Stomach smooth muscle (tissue), 2 donors: ENCODE measurements around the gene EML5.

ENCODE experiments used
- H3K27ac ChIP-seq: one replicate; pipeline ENCODE4 v1.7.0; 2013; ENCODE audit warnings: mild to moderate bottlenecking, low read length, inconsistent platforms
- H3K27me3 ChIP-seq, 2 donors: one replicate each; pipeline ENCODE4 v1.7.0; 2013; ENCODE audit warnings: low read length in 2 of 2; ENCODE audit not compliant: insufficient read depth in 2 of 2, control insufficient read depth in 1 of 2
- H3K36me3 ChIP-seq, 2 donors: one replicate each; pipeline ENCODE4 v1.7.0; 2013; ENCODE audit warnings: low read length in 2 of 2; ENCODE audit not compliant: control insufficient read depth in 2 of 2, insufficient read depth in 2 of 2
- H3K4me1 ChIP-seq: one replicate; pipeline ENCODE4 v1.7.0; 2013; ENCODE audit warnings: low read length; ENCODE audit not compliant: control insufficient read depth, insufficient read depth
- H3K4me3 ChIP-seq, 2 donors: one replicate each; pipeline ENCODE4 v1.7.0; 2013; ENCODE audit warnings: low read length in 2 of 2
- H3K9ac ChIP-seq, 2 donors: one replicate each; pipeline ENCODE4 v1.7.0; 2013; ENCODE audit warnings: low read length in 2 of 2, mild to moderate bottlenecking in 1 of 2
- H3K9me3 ChIP-seq, 2 donors: one replicate each; pipeline ENCODE4 v1.7.0; 2013; ENCODE audit warnings: low read length in 2 of 2; ENCODE audit not compliant: control insufficient read depth in 2 of 2
- donor health status: healthy.
- donor health status: Pancreatic carcinoma.

EML5 gene

DNA sequence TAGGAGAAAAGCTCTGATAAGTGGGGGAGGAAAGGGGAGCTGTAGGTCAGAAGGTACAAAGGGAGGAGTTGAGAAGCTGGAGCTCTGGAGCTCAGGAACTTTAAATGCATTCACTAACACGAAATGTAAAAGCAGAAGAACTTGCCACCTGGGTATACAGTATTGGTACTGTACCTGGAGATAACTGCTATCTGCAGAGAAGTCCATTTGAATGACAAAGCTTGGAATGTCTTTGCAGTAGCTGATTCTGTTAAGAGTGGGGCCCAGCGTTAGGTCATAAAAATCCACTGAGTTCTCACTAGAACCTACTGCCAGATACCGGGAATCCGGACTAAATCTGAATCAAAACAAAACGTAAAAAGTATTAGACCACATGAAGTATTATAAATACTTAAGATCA lies 174.3 kb downstream of the EML5 start:
- Histone ChIP-seq H3K4me3 (no peak overlapping the region), H3K27me3 (no peaks in the 10 kb centered on the region), H3K9me3 (no peaks in the 10 kb centered on the region), H3K27ac (no peak overlapping the region), H3K9ac (no peak overlapping the region), H3K36me3 (peaks cover 0 to 5% of the 10 kb centered on the region in 2 donors), H3K4me1 (no peaks in the 10 kb centered on the region)

DNA sequence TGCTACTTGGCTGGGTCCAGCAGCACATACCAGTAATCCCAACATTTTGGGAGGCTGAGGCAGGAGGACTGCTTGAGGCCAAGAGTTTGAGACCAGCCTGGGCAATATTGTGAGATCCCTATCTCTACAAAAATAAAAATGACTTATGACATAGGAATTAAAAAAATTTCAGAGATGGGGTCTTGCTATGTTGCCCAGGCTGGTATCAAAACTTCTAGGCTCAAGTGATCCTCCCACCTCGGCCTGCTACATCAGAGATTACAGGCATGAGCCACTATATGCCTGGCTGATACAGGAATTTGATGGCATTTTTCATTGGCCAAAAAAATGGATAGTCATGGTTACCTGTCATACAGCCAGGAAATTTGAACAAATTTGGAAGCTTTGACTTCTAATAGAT lies 175.3 kb downstream of the EML5 start:
- Histone ChIP-seq H3K4me3 (no peak overlapping the region), H3K9me3 (no peaks in the 10 kb centered on the region), H3K36me3 (peaks cover 6 to 10% of the 10 kb centered on the region in 2 donors), H3K27ac (no peak overlapping the region), H3K27me3 (no peaks in the 10 kb centered on the region), H3K4me1 (no peaks in the 10 kb centered on the region), H3K9ac (no peak overlapping the region)

DNA sequence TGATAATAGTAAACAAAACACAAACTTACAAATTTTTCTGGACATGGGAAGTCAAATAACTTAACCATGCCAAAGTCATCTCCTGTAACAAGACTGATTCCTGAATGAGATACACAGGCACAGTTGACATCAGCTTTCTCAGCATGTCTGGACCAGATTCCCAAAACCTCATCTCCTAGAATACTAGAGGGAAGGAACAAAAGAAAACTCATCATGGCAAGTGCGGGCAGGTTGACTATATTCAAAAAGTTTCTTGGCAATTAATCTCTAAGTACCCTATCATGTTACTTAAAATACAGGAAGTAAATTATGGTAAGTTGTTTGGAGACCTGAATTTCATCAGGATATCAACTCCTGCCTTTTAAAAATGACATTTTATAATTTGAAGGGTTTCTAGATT lies 176.1 kb downstream of the EML5 start:
- Histone ChIP-seq H3K4me1 (no peaks in the 10 kb centered on the region), H3K4me3 (no peak overlapping the region), H3K9ac (no peak overlapping the region), H3K27ac (no peak overlapping the region), H3K9me3 (no peaks in the 10 kb centered on the region), H3K36me3 (peaks cover 7 to 10% of the 10 kb centered on the region in 2 donors), H3K27me3 (no peaks in the 10 kb centered on the region)

DNA sequence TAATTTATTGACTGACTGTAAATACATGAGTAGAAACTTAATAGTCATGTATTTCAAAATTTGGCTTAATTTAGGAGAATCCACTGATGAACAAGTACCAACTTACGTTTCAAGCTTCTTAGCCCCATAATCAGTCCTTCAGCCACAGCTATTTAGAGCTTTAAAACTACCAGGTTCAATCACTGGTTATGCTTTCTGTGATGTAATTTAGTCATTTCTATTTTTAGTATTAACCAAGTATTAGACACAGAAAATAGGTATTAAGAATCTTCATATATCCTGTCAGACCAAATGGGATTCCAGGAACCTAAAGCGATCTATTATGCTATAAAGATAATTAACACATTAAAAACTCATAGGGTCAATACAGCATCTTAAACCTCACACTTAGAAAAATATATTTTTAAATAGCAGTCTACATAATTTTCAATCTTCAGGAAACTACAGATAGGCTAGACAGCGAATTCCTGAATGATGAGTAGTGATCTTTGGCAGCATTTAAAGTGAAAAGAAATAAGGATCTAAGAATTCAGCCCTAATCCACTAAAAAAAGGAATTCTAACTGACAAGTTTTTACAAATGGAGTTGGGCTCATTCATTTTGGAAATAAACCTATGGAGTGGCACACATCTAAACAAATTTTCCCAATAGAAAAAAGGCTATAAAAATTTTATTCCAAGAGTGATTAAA lies 178.4 kb downstream of the EML5 start:
- no peak overlapping the region for H3K4me3 ChIP-seq
- no peaks in the 10 kb centered on the region for H3K4me1 ChIP-seq
- no peak overlapping the region for H3K27ac ChIP-seq
- H3K27me3 ChIP-seq: no peaks in the 10 kb centered on the region
- H3K36me3 ChIP-seq: peaks cover 25 to 28% of the 10 kb centered on the region in 2 donors
- H3K9ac ChIP-seq: no peak overlapping the region
- no peaks in the 10 kb centered on the region for H3K9me3 ChIP-seq

DNA sequence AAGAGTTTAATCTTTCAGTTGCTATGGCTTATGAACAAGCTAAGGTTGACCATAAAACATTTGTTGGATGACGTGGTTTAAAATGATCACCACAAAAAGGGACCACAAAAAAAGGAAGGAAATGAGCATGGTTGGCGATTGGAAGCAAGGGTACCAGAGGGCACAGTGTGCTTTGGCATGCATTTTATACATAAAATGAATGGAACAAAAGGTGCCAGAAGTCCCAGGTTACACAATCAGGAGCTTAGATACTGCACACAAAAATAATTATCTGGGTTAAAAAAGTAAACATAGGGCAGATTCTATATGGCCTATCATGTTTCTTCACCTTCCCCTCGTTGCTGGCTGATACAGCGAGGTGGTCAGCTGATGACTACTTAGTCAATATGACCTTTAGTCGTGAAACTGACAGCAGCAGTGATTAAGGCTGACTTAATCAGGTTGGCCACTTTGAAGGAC lies 179.2 kb downstream of the EML5 start:
- no peaks in the 10 kb centered on the region for H3K4me1 ChIP-seq
- H3K27ac ChIP-seq: no peak overlapping the region
- peaks cover 28 to 29% of the 10 kb centered on the region in 2 donors for H3K36me3 ChIP-seq
- no peaks in the 10 kb centered on the region for H3K9me3 ChIP-seq
- no peaks in the 10 kb centered on the region for H3K27me3 ChIP-seq
- H3K9ac ChIP-seq: no peak overlapping the region
- no peak overlapping the region for H3K4me3 ChIP-seq

DNA sequence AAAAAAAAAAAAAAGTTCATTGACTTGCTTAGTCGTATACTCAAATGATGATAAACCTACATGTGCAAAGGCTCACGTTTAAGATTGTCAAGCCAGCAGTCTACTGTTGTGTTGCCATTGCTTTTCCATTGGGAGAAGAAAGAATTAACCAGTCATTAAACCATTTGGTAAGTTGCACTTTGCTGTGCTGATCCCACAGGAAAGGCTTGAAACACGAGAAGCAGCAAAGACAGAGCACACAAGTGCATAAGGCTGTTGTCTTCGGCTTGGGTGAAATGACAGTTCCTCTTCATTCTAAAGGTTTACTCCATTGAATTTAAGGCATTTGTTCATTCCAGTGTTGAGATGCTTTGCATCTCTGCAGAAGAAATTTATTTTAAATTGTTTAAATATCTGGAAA lies 179.8 kb downstream of the EML5 start:
- Histone ChIP-seq H3K27ac (no peak overlapping the region), H3K9ac (no peak overlapping the region), H3K9me3 (no peaks in the 10 kb centered on the region), H3K27me3 (no peaks in the 10 kb centered on the region), H3K36me3 (peaks cover 34 to 35% of the 10 kb centered on the region in 2 donors), H3K4me1 (no peaks in the 10 kb centered on the region), H3K4me3 (no peak overlapping the region)

DNA sequence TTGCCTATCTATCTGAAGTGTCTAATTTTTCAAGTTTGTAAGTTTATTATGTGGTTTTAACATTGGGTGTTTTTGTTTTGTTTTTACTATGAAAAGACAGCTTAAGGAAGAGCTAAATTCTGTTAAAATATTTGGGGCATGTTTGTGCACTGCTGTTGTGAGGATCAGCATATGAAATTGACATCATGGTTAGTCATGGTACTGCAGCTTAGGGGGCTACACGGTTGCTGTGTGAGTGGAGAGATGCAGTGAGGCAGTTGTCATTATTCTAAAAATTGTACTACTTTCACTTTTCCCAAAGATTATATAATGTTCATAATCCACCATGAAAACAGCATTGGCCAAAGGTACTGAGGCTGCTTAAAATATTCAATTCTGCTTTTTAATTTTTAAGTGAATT lies 180.9 kb downstream of the EML5 start:
- peaks cover 43 to 44% of the 10 kb centered on the region in 2 donors for H3K36me3 ChIP-seq
- H3K9ac ChIP-seq: no peak overlapping the region
- H3K4me3 ChIP-seq: no peak overlapping the region
- no peaks in the 10 kb centered on the region for H3K4me1 ChIP-seq
- H3K9me3 ChIP-seq: no peaks in the 10 kb centered on the region
- H3K27me3 ChIP-seq: no peaks in the 10 kb centered on the region
- no peak overlapping the region for H3K27ac ChIP-seq

DNA sequence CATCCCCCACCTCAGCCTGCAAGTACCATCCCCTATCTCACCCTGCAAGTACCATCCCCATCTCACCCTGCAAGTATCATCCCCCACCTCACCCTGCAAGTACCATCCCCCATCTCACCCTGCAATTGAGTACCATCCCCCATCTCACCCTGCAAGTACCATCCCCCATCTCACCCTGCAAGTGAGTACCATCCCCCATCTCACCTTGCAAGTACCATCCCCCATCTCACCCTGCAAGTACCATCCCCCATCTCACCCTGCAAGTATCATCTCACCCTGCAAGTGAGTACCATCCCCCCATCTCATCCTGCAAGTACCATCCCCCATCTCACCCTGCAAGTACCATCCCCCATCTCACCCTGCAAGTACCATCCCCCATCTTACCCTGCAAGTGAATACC lies 184.9 kb downstream of the EML5 start:
- H3K9me3 ChIP-seq: no peaks in the 10 kb centered on the region
- H3K36me3 ChIP-seq: peaks cover 58 to 65% of the 10 kb centered on the region in 2 donors
- H3K4me1 ChIP-seq: no peaks in the 10 kb centered on the region
- no peak overlapping the region for H3K9ac ChIP-seq
- H3K27me3 ChIP-seq: no peaks in the 10 kb centered on the region
- H3K4me3 ChIP-seq: no peak overlapping the region
- no peak overlapping the region for H3K27ac ChIP-seq

DNA sequence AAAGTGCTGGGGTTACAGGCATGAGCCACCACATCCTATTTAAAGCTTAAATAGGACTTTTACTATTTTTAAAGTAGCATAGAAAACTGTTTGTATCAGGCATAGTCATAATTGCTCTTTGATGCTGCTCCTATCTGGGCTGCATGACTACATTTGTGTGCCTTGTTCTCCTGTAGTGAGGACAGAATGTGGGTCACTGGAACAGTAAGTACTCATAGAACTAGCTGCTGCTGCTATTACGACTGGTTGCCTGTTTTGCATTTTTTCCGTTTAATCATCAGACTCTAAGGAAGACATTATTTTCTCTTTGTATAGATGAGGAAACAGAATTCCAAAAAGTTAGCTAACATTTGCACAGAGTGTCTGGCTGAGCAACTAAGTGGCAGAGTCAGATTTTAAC lies 187.2 kb downstream of the EML5 start:
- peaks cover 64 to 65% of the 10 kb centered on the region in 2 donors for H3K36me3 ChIP-seq
- no peaks in the 10 kb centered on the region for H3K9me3 ChIP-seq
- no peak overlapping the region for H3K9ac ChIP-seq
- no peak overlapping the region for H3K4me3 ChIP-seq
- H3K27ac ChIP-seq: no peak overlapping the region
- no peaks in the 10 kb centered on the region for H3K27me3 ChIP-seq
- no peaks in the 10 kb centered on the region for H3K4me1 ChIP-seq

DNA sequence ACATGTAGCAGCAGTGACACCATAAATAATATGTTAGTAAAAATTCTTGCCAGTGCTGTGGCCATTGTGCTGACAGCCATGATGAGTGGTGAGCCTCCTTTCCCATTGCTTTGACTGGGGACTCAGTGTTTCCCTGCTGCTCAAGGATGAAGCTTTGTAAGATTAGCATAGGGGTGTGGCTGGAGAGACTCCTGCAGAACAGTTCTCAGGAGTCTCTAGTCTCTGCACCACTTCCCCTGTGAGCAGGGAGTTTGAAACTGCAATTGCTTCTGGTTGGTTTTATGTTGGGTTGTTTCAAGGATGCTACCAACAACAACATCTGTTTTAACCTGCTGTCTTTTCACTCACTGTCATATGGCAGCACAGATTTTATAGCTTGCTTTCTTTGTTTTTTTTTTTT lies 188.5 kb downstream of the EML5 start:
- peaks cover 63 to 69% of the 10 kb centered on the region in 2 donors for H3K36me3 ChIP-seq
- no peaks in the 10 kb centered on the region for H3K4me1 ChIP-seq
- no peak overlapping the region for H3K9ac ChIP-seq
- H3K4me3 ChIP-seq: no peak overlapping the region
- H3K9me3 ChIP-seq: no peaks in the 10 kb centered on the region
- H3K27me3 ChIP-seq: no peaks in the 10 kb centered on the region
- no peak overlapping the region for H3K27ac ChIP-seq

DNA sequence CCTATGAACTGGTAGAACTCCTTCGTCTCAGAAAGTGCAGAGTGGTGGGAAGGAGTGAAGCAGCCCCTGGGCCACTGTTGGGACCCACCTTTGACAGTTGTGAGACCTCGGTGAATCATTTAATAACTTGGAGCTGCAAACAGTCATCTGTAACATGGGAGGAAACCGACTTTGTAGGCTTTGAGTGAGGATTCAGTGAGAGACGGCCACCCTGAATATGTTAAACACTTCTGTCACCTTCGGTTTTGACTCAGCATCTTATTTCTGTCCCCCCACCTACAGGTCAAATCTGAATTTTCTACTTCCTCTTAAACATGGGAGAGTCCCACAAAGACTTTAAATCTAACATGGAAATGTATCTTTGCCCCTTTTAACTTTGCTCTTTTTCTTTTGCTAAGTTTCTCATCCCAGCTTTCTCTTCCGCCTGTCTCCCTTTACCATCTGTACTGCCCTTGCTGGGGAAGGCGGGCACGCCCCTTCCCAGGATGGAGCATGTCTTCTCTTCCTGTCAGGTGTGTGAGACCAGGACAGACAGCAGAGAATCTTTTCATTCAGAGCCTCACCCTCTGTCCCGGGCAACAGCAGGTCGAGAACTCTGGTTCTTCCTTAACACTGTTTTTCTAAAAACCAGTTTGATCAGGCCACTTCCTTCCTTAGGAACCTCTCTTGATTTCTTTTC lies 192.9 kb downstream of the EML5 start:
- no peak overlapping the region for H3K4me3 ChIP-seq
- no peak overlapping the region for H3K27ac ChIP-seq
- no peaks in the 10 kb centered on the region for H3K27me3 ChIP-seq
- peaks cover 62 to 77% of the 10 kb centered on the region in 2 donors for H3K36me3 ChIP-seq
- H3K9ac ChIP-seq: no peak overlapping the region
- H3K4me1 ChIP-seq: no peaks in the 10 kb centered on the region
- no peaks in the 10 kb centered on the region for H3K9me3 ChIP-seq
